H9 (cell line): ENCODE measurements around the gene ZFP92. TPM values are rescaled to one million over a fixed set of nuclear protein-coding genes. Genes with fewer than 3 reads are reported as not detected.

Experiments
- DNase-seq: peaks from one replicate; pipeline ENCODE4 v3.0.0-alpha.2; 2017
- H2AFZ ChIP-seq: one replicate; pipeline ENCODE4 v1.6.1; 2013; ENCODE audit warnings: mild to moderate bottlenecking, low read length, control low read depth, moderate library complexity
- H2AK5ac ChIP-seq: 2 replicates; pipeline ENCODE4 v1.6.1; 2013; ENCODE audit warnings: low read length, control low read depth, mixed read lengths; ENCODE audit not compliant: insufficient read length
- H2BK120ac ChIP-seq: one replicate; pipeline ENCODE4 v1.6.1; 2013; ENCODE audit warnings: low read depth, mild to moderate bottlenecking, low read length, control low read depth, inconsistent platforms; ENCODE audit not compliant: poor library complexity, severe bottlenecking
- H2BK12ac ChIP-seq: 2 replicates; pipeline ENCODE4 v1.6.1; 2013; ENCODE audit warnings: low read length, control low read depth, mixed read lengths, low read depth; ENCODE audit not compliant: insufficient read length
- H2BK15ac ChIP-seq: 2 replicates; pipeline ENCODE4 v1.6.1; 2013; ENCODE audit warnings: low read depth, low read length, control low read depth
- H2BK20ac ChIP-seq: one replicate; pipeline ENCODE4 v1.6.1; 2013; ENCODE audit warnings: low read depth, mild to moderate bottlenecking, low read length, control low read depth, inconsistent platforms; ENCODE audit not compliant: poor library complexity, severe bottlenecking
- H2BK5ac ChIP-seq: 2 replicates; pipeline ENCODE4 v1.6.1; 2013; ENCODE audit warnings: low read length, control low read depth, mixed read lengths; ENCODE audit not compliant: insufficient read length
- H3K14ac ChIP-seq: 2 replicates; pipeline ENCODE4 v1.6.1; 2013; ENCODE audit warnings: low read length, control low read depth; ENCODE audit not compliant: insufficient read depth
- H3K18ac ChIP-seq: 2 replicates; pipeline ENCODE4 v1.6.1; 2013; ENCODE audit warnings: low read depth, mild to moderate bottlenecking, mixed read lengths, low read length, control low read depth; ENCODE audit not compliant: insufficient read length
- H3K23ac ChIP-seq: 2 replicates; pipeline ENCODE4 v1.6.1; 2013; ENCODE audit warnings: low read length, control low read depth, mixed read lengths, low read depth; ENCODE audit not compliant: insufficient read length
- H3K23me2 ChIP-seq: 2 replicates; pipeline ENCODE4 v1.6.1; 2013; ENCODE audit warnings: low read depth, mild to moderate bottlenecking, mixed read lengths, low read length, control low read depth; ENCODE audit not compliant: insufficient read length, poor library complexity, severe bottlenecking
- H3K27ac ChIP-seq: 2 replicates; pipeline ENCODE4 v1.5.1; 2013; ENCODE audit warnings: low read length, control low read depth, mixed read lengths, low read depth; ENCODE audit not compliant: insufficient read length
- H3K27me3 ChIP-seq: 2 replicates; pipeline ENCODE4 v1.6.1; 2013; ENCODE audit warnings: low read length, control low read depth, inconsistent platforms; ENCODE audit not compliant: insufficient read depth
- H3K4ac ChIP-seq: 2 replicates; pipeline ENCODE4 v1.6.1; 2013; ENCODE audit warnings: low read depth, mild to moderate bottlenecking, control low read depth, inconsistent platforms, low read length, moderate library complexity
- H3K4me1 ChIP-seq: 2 replicates; pipeline ENCODE4 v1.6.1; 2013; ENCODE audit warnings: low read length, control low read depth, inconsistent platforms; ENCODE audit not compliant: insufficient read depth
- H3K4me2 ChIP-seq: 2 replicates; pipeline ENCODE4 v1.6.1; 2013; ENCODE audit warnings: low read length, control low read depth, mixed read lengths; ENCODE audit not compliant: insufficient read length, insufficient read depth
- H3K56ac ChIP-seq: 2 replicates; pipeline ENCODE4 v1.6.1; 2013; ENCODE audit warnings: low read depth, mild to moderate bottlenecking, mixed read lengths, low read length, control low read depth; ENCODE audit not compliant: insufficient read length
- H3K79me1 ChIP-seq: 2 replicates; pipeline ENCODE4 v1.6.1; 2013; ENCODE audit warnings: low read depth, mild to moderate bottlenecking, moderate library complexity, low read length, control low read depth, inconsistent platforms; ENCODE audit not compliant: insufficient read depth, poor library complexity, severe bottlenecking
- H3K79me2 ChIP-seq: 2 replicates; pipeline ENCODE4 v1.6.1; 2013; ENCODE audit warnings: low read length, control low read depth, inconsistent platforms; ENCODE audit not compliant: insufficient read depth
- H3K9ac ChIP-seq: 2 replicates; pipeline ENCODE4 v1.6.1; 2013; ENCODE audit warnings: low read length, control low read depth, mixed read lengths; ENCODE audit not compliant: insufficient read length; ENCODE audit errors: extremely low read depth
- H3K9me3 ChIP-seq: one replicate; pipeline ENCODE4 v1.6.1; 2013; ENCODE audit warnings: low read depth, low read length, inconsistent platforms; ENCODE audit not compliant: control insufficient read depth
- H3T11ph ChIP-seq: one replicate; pipeline ENCODE4 v1.6.1; 2013; ENCODE audit warnings: mild to moderate bottlenecking, low read length, control low read depth, inconsistent platforms
- H4K20me1 ChIP-seq: one replicate; pipeline ENCODE4 v1.6.1; 2013; ENCODE audit not compliant: control insufficient read depth, insufficient read length, insufficient read depth
- H4K5ac ChIP-seq: 2 replicates; pipeline ENCODE4 v1.6.1; 2013; ENCODE audit warnings: low read depth, mild to moderate bottlenecking, mixed read lengths, low read length, control low read depth; ENCODE audit not compliant: insufficient read length
- H4K8ac ChIP-seq: replicated peaks from 2 replicates; pipeline ENCODE4 v1.6.1; 2013; ENCODE audit warnings: low read length, control low read depth, mixed read lengths, low read depth; ENCODE audit not compliant: insufficient read length
- H4K91ac ChIP-seq: 2 replicates; pipeline ENCODE4 v1.6.1; 2013; ENCODE audit warnings: low read depth, mild to moderate bottlenecking, moderate library complexity, mixed read lengths, low read length, control low read depth; ENCODE audit not compliant: insufficient read length
- H3K27ac Mint-ChIP-seq, 3 experiments: 2 replicates in 2 of 3; 3 replicates in 1 of 3; pipeline ENCODE4 v1.8.0; 2020 to 2021; ENCODE audit warnings: mixed read lengths in 3 of 3, mild to moderate bottlenecking in 1 of 3, moderate library complexity in 1 of 3
- H3K27me3 Mint-ChIP-seq: 2 replicates; pipeline ENCODE4 v1.8.0; 2021; ENCODE audit warnings: low read depth, mild to moderate bottlenecking, moderate library complexity, mixed read lengths
- H3K36me3 Mint-ChIP-seq, 3 experiments: 2 replicates in 2 of 3; 3 replicates in 1 of 3; pipeline ENCODE4 v1.8.0; 2020 to 2021; ENCODE audit warnings: low read depth in 3 of 3, mixed read lengths in 3 of 3; ENCODE audit not compliant: insufficient read depth in 1 of 3
- H3K4me1 Mint-ChIP-seq, 2 experiments: 2 replicates each; pipeline ENCODE4 v1.8.0; 2020; ENCODE audit warnings: mixed read lengths in 2 of 2
- H3K4me3 Mint-ChIP-seq, 2 experiments: 2 replicates in 1 of 2; 3 replicates in 1 of 2; pipeline ENCODE4 v1.8.0; 2020 to 2021; ENCODE audit warnings: mild to moderate bottlenecking in 2 of 2, mixed read lengths in 2 of 2, moderate library complexity in 1 of 2
- H3K9me3 Mint-ChIP-seq, 2 experiments: 2 replicates in 1 of 2; 3 replicates in 1 of 2; pipeline ENCODE4 v1.8.0; 2020; ENCODE audit warnings: mild to moderate bottlenecking in 2 of 2, mixed read lengths in 2 of 2, moderate library complexity in 1 of 2
- WGBS: extraction: QIAGEN DNeasy Blood & Tissue Kit; methylation state at CpG from one replicate; pipeline ENCODE4 v1.1.7; 2013; ENCODE audit warnings: missing lambda C conversion rate, low lambda C conversion rate, mixed read lengths; ENCODE audit not compliant: insufficient read length; ENCODE audit errors: extremely low coverage; 5-methylcytosine and 5-hydroxymethylcytosine counted together
- total RNA-seq: library from RNA; stranded (reverse); gene quantifications from 2 replicates; pipeline ENCODE4 v1.2.1, GENCODE V29; 2021
- TF ChIP-seq, protein P1 (sequence below): fragments of 200-600 bp; sonication (generic); conservative IDR thresholded peaks from 3 replicates; pipeline ENCODE4 v1.8.0; 2021; ENCODE audit warnings: antibody characterized with exemption, mild to moderate bottlenecking

The ZFP92 gene
- total RNA-seq, 1 experiment from 2014 or later = 0.68 TPM

DNA sequence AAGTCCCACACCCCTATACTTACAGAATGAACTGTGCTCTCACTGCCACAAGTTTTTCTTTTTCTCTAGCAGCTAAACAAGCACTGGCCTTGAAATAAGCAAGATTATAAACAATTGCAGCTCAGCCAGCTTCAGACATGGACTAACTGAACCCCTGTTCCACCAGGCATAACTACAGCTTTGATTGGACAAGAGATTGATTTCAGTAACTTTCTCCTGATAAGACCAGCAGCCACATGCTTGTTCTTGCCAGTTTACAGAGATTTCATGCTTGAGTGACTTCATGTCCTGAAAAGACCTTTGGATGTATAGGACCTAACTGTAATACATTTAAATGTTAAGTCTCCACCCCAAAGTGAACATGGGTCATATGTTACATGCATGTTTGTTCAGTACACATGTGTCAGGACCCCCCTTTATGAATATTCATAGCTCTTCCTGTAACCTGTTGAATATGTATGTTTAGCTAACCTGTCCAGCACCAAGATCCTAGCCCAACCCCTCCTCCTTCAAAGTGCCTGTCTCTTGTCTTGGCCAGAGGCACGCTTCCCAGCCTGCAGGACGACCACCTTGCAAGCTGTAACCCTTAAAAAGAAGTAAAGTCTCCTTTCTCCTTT is 49.4 kb upstream of the ZFP92 start:
- Histone ChIP-seq H3K79me1 (no peaks in the 10 kb centered on the region), H4K91ac (no peak overlapping the region), H3K27me3 (no peaks in the 10 kb centered on the region), H2AFZ (no peak overlapping the region), H4K20me1 (no peaks in the 10 kb centered on the region), H3K9ac (no peak overlapping the region), H2BK120ac (no peak overlapping the region), H3K27ac (no peak overlapping the region), H3K56ac (no peak overlapping the region), H3K4me2 (no peak overlapping the region), H3T11ph (no peak overlapping the region), H3K23ac (no peak overlapping the region), H3K4ac (no peak overlapping the region), H2BK20ac (no peak overlapping the region), H3K79me2 (no peaks in the 10 kb centered on the region), H2BK5ac (no peak overlapping the region), H4K8ac (no peak overlapping the region), H2BK15ac (no peak overlapping the region), H3K14ac (no peak overlapping the region), H4K5ac (no peak overlapping the region), H3K18ac (no peak overlapping the region), H2BK12ac (no peak overlapping the region), H2AK5ac (no peak overlapping the region), H3K4me1 (no peaks in the 10 kb centered on the region), H3K23me2 (no peaks in the 10 kb centered on the region), H3K9me3 (peaks cover 20% of the 10 kb centered on the region)
- H3K27ac Mint-ChIP-seq = no peak overlapping the region
- H3K27me3 Mint-ChIP-seq = peaks cover 8% of the 10 kb centered on the region
- H3K9me3 Mint-ChIP-seq = peaks cover 78 to 83% of the 10 kb centered on the region in 2 experiments
- no CpG with 5 or more reads among the region's 2 CpGs for WGBS
- no peaks in the 10 kb centered on the region for H3K4me1 Mint-ChIP-seq
- no peak for DNase-seq
- no peak overlapping the region for H3K4me3 Mint-ChIP-seq
- peaks cover 7 to 19% (median 10%) of the 10 kb centered on the region in 3 experiments; a peak in 6 of 7 replicates for H3K36me3 Mint-ChIP-seq
- TF ChIP-seq, protein P1, sequence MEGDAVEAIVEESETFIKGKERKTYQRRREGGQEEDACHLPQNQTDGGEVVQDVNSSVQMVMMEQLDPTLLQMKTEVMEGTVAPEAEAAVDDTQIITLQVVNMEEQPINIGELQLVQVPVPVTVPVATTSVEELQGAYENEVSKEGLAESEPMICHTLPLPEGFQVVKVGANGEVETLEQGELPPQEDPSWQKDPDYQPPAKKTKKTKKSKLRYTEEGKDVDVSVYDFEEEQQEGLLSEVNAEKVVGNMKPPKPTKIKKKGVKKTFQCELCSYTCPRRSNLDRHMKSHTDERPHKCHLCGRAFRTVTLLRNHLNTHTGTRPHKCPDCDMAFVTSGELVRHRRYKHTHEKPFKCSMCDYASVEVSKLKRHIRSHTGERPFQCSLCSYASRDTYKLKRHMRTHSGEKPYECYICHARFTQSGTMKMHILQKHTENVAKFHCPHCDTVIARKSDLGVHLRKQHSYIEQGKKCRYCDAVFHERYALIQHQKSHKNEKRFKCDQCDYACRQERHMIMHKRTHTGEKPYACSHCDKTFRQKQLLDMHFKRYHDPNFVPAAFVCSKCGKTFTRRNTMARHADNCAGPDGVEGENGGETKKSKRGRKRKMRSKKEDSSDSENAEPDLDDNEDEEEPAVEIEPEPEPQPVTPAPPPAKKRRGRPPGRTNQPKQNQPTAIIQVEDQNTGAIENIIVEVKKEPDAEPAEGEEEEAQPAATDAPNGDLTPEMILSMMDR = no peak
